Lung (tissue), 12 donors: Measurements from ENCODE around the gene PRKAB2. TPM values are rescaled to one million over a fixed set of nuclear protein-coding genes. Genes with fewer than 3 reads are reported as not detected.
"Not testable (repeated sequence)": the region's sequence is repeated elsewhere in the genome, so short reads cannot be mapped to it uniquely, and the experiment has no call there.

Experiments used
- ATAC-seq: fragments of 200-7000 bp; cut with Tn5 transposase; one replicate; pipeline ENCODE4 v1.9.1; 2020; ENCODE audit warnings: moderate number of reproducible peaks; ENCODE audit not compliant: insufficient read depth, low FRiP score
- DNase-seq, 3 donors: peaks; one replicate each; pipeline ENCODE4 v3.0.0-alpha.2; 2013 to 2017
- H3K27ac ChIP-seq, 2 donors: one replicate each; pipeline ENCODE4 v1.5.1; 2013; ENCODE audit warnings: mild to moderate bottlenecking in 2 of 2, moderate library complexity in 2 of 2, control low read depth in 1 of 2, inconsistent platforms in 1 of 2, low read depth in 1 of 2, low read length in 1 of 2
- H3K27me3 ChIP-seq, 3 donors: one replicate each; pipeline ENCODE4 v1.5.1; 2013; ENCODE audit warnings: low read length in 2 of 3; ENCODE audit not compliant: control insufficient read depth in 3 of 3, insufficient read depth in 3 of 3
- H3K36me3 ChIP-seq, 4 donors: one replicate each; pipeline ENCODE4 v1.5.1; 2013; ENCODE audit warnings: low read length in 4 of 4, mild to moderate bottlenecking in 1 of 4, moderate library complexity in 1 of 4; ENCODE audit not compliant: control insufficient read depth in 4 of 4, insufficient read depth in 4 of 4
- H3K4me1 ChIP-seq, 5 donors: one replicate each; pipeline ENCODE4 v1.5.1; 2013; ENCODE audit warnings: low read length in 5 of 5, mild to moderate bottlenecking in 2 of 5, moderate library complexity in 1 of 5; ENCODE audit not compliant: control insufficient read depth in 5 of 5, insufficient read depth in 5 of 5
- H3K4me3 ChIP-seq: one replicate; pipeline ENCODE4 v1.5.1; 2013; ENCODE audit warnings: mild to moderate bottlenecking, control low read depth, moderate library complexity
- H3K9ac ChIP-seq, 2 donors: one replicate each; pipeline ENCODE4 v1.5.1; 2013; ENCODE audit warnings: low read length in 2 of 2, control low read depth in 1 of 2; ENCODE audit not compliant: insufficient read depth in 1 of 2
- H3K9me3 ChIP-seq, 4 donors: one replicate each; pipeline ENCODE4 v1.5.1; 2013; ENCODE audit warnings: low read length in 3 of 4, mild to moderate bottlenecking in 1 of 4, moderate library complexity in 1 of 4; ENCODE audit not compliant: control insufficient read depth in 4 of 4, insufficient read depth in 3 of 4
- CTCF ChIP-seq: IDR thresholded peaks from 2 replicates; pipeline ENCODE4 v1.5.1; 2012; ENCODE audit warnings: mild to moderate bottlenecking; ENCODE audit errors: control extremely low read depth, extremely low read depth
- WGBS, 2 donors: extraction: QIAGEN DNeasy Blood & Tissue Kit; methylation state at CpG; one replicate each; pipeline ENCODE4 v1.1.7; 2013; 5-methylcytosine and 5-hydroxymethylcytosine counted together
- polyA plus RNA-seq, 2 donors: library from polyadenylated mRNA; stranded (reverse); fragments of 200-250 nt; gene quantifications; one replicate each; pipeline ENCODE4 v1.2.1, GENCODE V29; 2013
- total RNA-seq, 2 donors: library from RNA; depleted of rRNA in 1 of 2; stranded (reverse); fragments of >200 nt in 1 of 2; gene quantifications; one replicate each; pipeline ENCODE4 v1.2.1, GENCODE V29; 2014 to 2021
- donor health status: control.
- donor health status: control.
- donor health status: Bipolar disorder and iron deficiency.
- donor health status: healthy.
- donor health status: DM: yes; HTN: yes; CAD: no.

Gene PRKAB2
- total and polyA plus RNA-seq, 4 donors, result 4.2 to 25.7 (median 9.0) TPM

GRCh38 chr1:147204080-147204479 lies 31.8 kb upstream of the PRKAB2 start:
- Histone ChIP-seq H3K27me3 (no peaks in the 10 kb centered on the region), H3K4me1 (peaks cover 0 to 6% (median 0%) of the 10 kb centered on the region in 5 donors), H3K9ac (no peak overlapping the region), H3K4me3 (no peak overlapping the region), H3K36me3 (peaks cover 0 to 5% (median 0%) of the 10 kb centered on the region in 4 donors), H3K9me3 (no peaks in the 10 kb centered on the region), H3K27ac (no peak overlapping the region)
- DNase-seq (no peak), ATAC-seq (no peak)
- 43 to 75% methylated on average over 3 of the region's 3 CpGs for WGBS, 2 donors
- no peak for TF ChIP-seq CTCF

GRCh38 chr1:147202576-147202975 lies 30.3 kb upstream of the PRKAB2 start:
- H3K4me3 ChIP-seq, result no peak overlapping the region
- H3K36me3 ChIP-seq, result peaks cover 0 to 4% (median 0%) of the 10 kb centered on the region in 4 donors
- H3K27me3 ChIP-seq, result no peaks in the 10 kb centered on the region
- ATAC-seq, result no peak
- H3K9me3 ChIP-seq, result no peaks in the 10 kb centered on the region
- peaks cover 0 to 6% (median 0%) of the 10 kb centered on the region in 5 donors for H3K4me1 ChIP-seq
- H3K27ac ChIP-seq, result no peak overlapping the region
- TF ChIP-seq CTCF, result no peak
- WGBS, 2 donors, result 71 to 86% methylated on average over 2 of the region's 2 CpGs
- no peak overlapping the region for H3K9ac ChIP-seq
- DNase-seq, result no peak

DNA sequence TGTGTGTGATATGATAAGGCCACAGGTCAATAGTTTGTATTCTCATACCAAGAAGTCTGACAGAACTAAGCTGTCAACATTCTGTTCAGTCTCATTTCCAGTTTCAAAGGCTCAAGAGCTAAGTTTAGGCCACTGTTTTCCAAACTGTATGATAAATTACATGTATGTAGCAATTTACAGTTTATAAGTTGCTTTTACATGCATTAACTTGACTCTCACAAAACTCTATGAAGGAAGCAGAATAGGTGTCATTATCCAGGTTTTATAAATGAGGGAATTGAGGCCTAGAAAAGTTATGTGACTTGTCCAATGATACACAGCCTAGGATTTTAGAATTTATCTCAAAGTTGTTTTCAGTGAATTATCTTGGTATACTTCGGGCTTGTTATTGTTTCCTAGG lies 29.5 kb upstream of the PRKAB2 start:
- no peak overlapping the region for H3K27ac ChIP-seq
- H3K36me3 ChIP-seq, result peaks cover 0 to 4% (median 0%) of the 10 kb centered on the region in 4 donors
- H3K9me3 ChIP-seq, result no peaks in the 10 kb centered on the region
- H3K4me3 ChIP-seq, result no peak overlapping the region
- TF ChIP-seq CTCF, result no peak
- no peaks in the 10 kb centered on the region for H3K27me3 ChIP-seq
- H3K9ac ChIP-seq, result no peak overlapping the region
- H3K4me1 ChIP-seq, result peaks cover 0 to 6% (median 0%) of the 10 kb centered on the region in 5 donors
- 91 to 97% methylated on average over 1 of the region's 1 CpG for WGBS, 2 donors
- ATAC-seq (no peak), DNase-seq (peak in 1 of 3 donors; percentile 28)

GRCh38 chr1:147201276-147201675 lies 29.0 kb upstream of the PRKAB2 start:
- Histone ChIP-seq H3K9ac (no peak overlapping the region), H3K27ac (no peak overlapping the region), H3K36me3 (peaks cover 0 to 4% (median 0%) of the 10 kb centered on the region in 4 donors), H3K9me3 (no peaks in the 10 kb centered on the region), H3K27me3 (no peaks in the 10 kb centered on the region), H3K4me1 (peaks cover 0 to 6% (median 0%) of the 10 kb centered on the region in 5 donors), H3K4me3 (no peak overlapping the region)
- WGBS, 2 donors, result 77 to 85% methylated on average over 4 of the region's 4 CpGs
- ATAC-seq (no peak), DNase-seq (no peak)
- no peak for TF ChIP-seq CTCF

GRCh38 chr1:147197324-147197723 lies 25.1 kb upstream of the PRKAB2 start:
- WGBS, 2 donors, result 59 to 62% methylated on average over 3 of the region's 3 CpGs
- H3K36me3 ChIP-seq, H3K9ac ChIP-seq, H3K27me3 ChIP-seq, H3K9me3 ChIP-seq, DNase-seq, H3K4me3 ChIP-seq, ATAC-seq, H3K27ac ChIP-seq, H3K4me1 ChIP-seq: not testable (repeated sequence)
